ENCODE measurements around the gene ASCL2. TPM values are rescaled to one million over a fixed set of nuclear protein-coding genes. Genes with fewer than 3 reads are reported as not detected.
A peak's percentile ranks its signal among the peaks of the same experiment; 100 is the strongest.

The ASCL2 gene
- total RNA-seq, 1 experiment from 2014 or later, result not detected

DNA sequence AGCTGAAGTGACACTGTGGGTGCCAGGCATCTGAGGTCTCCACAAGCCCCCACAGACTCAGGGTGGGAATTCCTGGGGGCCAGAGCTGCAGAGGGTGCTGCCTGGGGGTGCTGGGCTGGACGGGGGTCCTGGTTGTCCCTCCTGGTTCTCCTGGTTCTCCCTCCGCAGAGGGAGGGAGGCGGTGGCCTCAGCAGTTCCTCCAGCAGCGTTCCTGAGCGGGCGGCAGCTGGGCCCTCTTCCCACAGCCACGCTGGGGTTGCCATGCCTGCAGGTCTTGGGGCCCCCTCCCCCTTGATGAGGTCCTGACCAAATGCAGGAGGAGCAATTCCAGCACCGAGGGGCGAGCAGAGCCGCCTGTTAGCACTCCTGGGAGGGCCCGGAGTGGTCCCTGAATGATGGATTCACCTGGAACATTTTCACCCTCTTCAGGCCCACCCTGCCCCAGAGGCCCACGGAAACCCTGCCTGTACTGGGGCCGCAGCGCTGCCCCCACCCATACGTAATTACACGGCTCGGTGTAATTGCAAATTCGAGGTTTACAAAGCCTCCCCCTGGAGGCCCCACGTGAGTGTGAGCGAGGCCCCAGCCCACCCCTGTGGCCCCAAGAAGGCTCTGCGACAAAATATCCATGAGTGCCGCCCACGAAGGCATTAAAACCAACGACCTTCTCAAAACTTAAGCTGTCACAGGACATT, 30.7 kb upstream of the ASCL2 start:
- DNase-seq (ENCODE audit: low read depth, low spot score), result no peak
- in situ Hi-C loops (cut with HindIII; ENCODE audit: low pct_unique_long_range_greater_than_20kb, low sequenced_read_pairs), result no loop called here

GRCh38 chr11:2300290-2300935, 30.0 kb upstream of the ASCL2 start:
- in situ Hi-C loops (cut with HindIII; ENCODE audit: low pct_unique_long_range_greater_than_20kb, low sequenced_read_pairs), result no loop called here
- DNase-seq (ENCODE audit: low read depth, low spot score), result no peak

GRCh38 chr11:2299773-2300172, 29.4 kb upstream of the ASCL2 start:
- in situ Hi-C loops (cut with HindIII; ENCODE audit: low pct_unique_long_range_greater_than_20kb, low sequenced_read_pairs), result no loop called here
- no peak for DNase-seq (ENCODE audit: low read depth, low spot score)

- in situ Hi-C loops (cut with HindIII; ENCODE audit: low pct_unique_long_range_greater_than_20kb, low sequenced_read_pairs), result no loop called here
- DNase-seq (ENCODE audit: low read depth, low spot score), result peak; percentile 38
Observed at GRCh38 chr11:2298795-2299761, 28.7 kb upstream of the ASCL2 start.

DNA sequence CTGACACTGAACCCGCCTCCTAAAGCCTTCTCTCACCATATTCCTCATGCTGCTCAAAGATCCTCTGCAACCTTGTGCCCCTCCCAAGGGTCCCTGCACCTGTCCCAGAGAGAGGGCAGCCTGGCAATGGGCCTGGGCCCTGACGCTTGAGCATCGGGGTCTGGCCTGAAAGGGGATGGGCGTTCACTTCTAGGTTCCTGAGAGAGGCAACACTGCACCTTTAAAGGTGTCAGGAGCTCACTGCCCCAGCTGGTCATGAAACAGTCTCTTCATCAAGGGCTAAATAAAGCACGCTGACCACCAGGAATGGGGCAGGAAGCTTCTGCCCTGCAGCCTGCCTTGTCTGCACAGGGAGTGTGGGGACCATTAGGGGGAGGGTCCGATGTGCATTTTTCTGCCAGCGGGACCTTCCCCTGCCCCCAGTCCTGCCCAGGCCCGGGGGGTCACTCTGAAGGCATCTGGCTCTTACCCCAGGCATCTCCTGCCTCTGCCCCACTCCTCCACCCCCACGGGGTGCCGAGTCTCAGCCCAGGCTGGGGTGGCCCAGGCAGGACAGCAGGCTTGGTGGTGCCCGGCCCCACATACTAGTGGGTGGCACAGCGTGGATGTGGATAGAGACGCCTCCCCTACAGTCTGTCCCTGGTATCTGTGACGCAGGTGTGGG, 27.9 kb upstream of the ASCL2 start:
- DNase-seq (ENCODE audit: low read depth, low spot score), result no peak
- in situ Hi-C loops (cut with HindIII; ENCODE audit: low pct_unique_long_range_greater_than_20kb, low sequenced_read_pairs), result no loop called here

DNA sequence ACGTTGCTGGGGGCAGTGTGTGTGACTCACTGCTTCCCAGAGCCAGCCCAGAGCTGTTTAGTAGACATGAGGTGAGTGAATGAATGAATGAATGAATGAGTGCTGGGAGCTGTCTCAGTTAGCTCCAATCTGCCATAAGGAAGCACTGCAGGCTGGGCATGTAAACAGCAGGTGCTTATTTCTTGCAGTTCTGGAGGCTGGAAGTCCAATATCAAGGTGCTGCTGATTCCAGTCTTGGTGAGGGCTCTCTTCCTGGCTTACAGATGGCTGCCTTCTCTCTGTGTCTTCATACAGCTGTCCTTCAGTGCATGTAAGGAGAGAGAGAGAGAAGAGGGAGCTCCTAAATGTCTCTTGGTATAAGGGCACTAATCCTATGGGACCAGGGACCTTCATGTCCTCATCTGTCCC, 27.2 kb upstream of the ASCL2 start:
- DNase-seq (ENCODE audit: low read depth, low spot score), result no peak
- in situ Hi-C loops (cut with HindIII; ENCODE audit: low pct_unique_long_range_greater_than_20kb, low sequenced_read_pairs), result no loop called here

- no peak for DNase-seq (ENCODE audit: low read depth, low spot score)
- in situ Hi-C loops (cut with HindIII; ENCODE audit: low pct_unique_long_range_greater_than_20kb, low sequenced_read_pairs), result no loop called here
Observed at GRCh38 chr11:2296913-2297622, 26.7 kb upstream of the ASCL2 start.

DNA sequence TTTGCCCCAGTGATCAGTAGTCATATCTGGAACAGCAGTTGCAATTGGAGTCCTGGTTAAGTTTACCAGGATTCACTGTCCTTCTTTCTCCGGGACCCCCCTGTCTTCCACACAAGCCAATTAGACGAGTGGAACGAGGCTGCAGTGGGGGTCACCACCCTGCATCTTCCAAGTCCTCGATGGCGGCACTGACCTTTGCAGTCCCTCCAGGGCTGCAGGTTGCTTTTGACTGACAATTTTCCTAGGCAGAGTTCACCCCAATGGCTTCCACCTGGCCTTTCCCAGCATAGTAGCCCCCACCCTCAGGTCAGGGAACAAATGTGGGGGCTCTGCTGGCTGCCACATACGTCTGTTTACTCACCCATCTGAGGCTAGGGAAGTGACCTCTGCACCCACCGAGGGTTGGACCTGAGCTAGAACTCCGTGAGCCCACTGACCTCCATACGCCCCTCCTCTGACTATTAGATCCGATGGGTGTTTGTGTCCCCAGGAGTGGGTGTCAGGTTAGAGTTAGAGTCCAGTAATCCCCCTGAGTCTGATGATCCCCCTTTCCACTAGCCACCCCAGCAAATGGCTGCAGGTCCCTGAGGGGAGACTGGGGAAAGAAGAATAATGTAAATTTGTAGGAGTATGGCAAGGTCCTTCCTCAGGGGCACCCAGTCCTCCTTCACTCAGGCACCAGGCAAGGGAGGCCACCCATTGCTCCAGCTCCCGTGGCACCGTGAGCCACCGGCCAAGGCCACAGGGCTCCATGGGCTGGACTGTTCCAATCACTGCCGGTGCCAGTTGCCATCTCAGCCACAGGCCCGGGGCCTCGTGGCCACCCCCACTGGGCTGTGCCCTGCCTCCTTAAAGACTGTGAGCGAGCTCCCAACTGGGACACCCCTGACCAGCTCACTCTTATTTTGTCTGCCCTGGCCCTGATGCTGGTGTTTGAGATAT, 25.9 kb upstream of the ASCL2 start:
- in situ Hi-C loops (cut with HindIII; ENCODE audit: low pct_unique_long_range_greater_than_20kb, low sequenced_read_pairs), result no loop called here
- no peak for DNase-seq (ENCODE audit: low read depth, low spot score)

DNA sequence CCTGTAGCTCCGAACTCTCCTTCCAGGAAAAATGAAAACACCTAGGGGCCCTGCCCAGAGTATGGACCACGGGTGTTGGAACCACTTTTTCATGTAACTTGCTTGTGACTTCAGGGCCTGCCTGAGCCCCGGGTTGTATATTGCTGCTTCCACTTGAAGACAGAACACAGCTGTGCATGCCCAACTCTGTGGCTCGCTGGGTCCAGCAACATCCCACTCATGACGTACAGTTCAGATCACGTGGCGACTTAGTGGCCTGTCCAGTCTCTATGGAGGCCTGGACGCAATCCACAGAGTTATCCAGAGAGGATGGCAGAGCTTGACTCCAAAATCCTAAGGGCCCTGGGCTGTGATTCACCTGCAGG, 24.5 kb upstream of the ASCL2 start:
- in situ Hi-C loops (cut with HindIII; ENCODE audit: low pct_unique_long_range_greater_than_20kb, low sequenced_read_pairs), result no loop called here
- DNase-seq (ENCODE audit: low read depth, low spot score), result no peak

DNA sequence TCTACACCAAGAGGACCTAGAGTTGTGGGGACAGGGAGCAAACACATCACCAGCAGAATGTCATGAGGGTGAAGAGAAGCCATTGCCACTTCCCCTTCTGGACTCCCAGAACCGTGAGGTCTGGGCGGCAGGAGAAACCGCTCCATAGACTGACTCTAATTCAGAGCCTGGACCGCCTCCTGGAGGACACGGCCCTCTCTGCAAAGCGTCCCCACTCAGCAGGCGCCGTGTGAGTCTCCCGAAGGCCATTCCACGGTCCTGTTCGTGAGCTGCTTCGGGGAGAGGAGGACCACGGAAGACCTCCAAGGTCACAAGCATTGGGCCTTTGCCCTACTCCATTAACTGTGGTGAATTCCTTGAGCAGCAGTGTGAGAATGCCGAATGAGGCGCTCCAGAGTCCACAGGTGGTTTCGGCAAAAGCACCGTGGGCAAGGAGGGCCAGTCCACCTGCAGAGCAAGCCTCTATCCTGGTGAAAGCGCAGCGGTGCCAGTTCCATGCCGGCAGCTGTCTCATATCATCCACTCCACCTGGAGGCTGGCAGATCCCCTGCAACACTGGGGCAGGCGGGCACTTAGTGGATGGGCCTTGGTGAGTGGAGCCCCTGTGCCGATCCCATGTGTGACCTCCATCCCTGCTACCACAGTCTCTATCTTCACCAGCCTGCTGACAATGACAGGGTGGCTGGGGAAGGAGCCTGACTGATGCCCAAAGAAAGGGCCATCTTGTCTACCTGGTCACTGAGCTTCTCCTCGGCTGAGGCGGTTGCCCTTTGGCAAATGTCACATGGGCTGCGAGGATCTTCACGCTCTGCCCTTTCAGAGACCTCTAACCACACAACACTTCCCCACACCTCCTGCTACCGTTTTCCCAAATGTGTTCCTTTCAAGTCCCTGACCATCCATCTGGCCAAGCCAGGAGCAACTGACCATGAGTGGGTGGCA, 23.9 kb upstream of the ASCL2 start:
- in situ Hi-C loops (cut with HindIII; ENCODE audit: low pct_unique_long_range_greater_than_20kb, low sequenced_read_pairs), result no loop called here
- DNase-seq (ENCODE audit: low read depth, low spot score), result no peak

DNA sequence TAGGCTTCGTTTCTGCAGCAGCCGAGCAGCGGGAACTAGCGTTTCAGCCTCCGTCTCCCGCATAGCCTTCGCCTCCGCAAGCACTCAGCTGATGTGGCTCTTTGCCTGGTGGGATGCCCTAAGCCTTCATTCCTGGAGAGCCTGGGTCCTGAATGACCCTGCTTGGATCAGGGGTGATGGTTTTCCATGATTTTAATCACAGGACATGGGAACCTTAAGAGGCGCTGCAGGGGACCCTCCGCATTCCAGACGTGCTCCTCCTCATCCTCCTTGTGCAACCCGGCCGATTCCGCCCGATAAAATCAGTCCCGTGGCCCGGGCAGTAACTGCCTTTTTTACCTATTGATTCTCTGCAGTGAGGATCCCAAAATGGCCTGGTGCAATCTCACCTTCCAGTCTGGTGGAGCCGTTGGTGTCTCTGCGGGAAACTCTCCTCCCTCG, 23.2 kb upstream of the ASCL2 start:
- DNase-seq (ENCODE audit: low read depth, low spot score), result no peak
- in situ Hi-C loops (cut with HindIII; ENCODE audit: low pct_unique_long_range_greater_than_20kb, low sequenced_read_pairs), result no loop called here

GRCh38 chr11:2290351-2290841, 20.0 kb upstream of the ASCL2 start:
- no peak for DNase-seq (ENCODE audit: low read depth, low spot score)
- in situ Hi-C loops (cut with HindIII; ENCODE audit: low pct_unique_long_range_greater_than_20kb, low sequenced_read_pairs), result no loop called here

GRCh38 chr11:2289859-2290258, 19.5 kb upstream of the ASCL2 start:
- DNase-seq (ENCODE audit: low read depth, low spot score), result no peak

DNA sequence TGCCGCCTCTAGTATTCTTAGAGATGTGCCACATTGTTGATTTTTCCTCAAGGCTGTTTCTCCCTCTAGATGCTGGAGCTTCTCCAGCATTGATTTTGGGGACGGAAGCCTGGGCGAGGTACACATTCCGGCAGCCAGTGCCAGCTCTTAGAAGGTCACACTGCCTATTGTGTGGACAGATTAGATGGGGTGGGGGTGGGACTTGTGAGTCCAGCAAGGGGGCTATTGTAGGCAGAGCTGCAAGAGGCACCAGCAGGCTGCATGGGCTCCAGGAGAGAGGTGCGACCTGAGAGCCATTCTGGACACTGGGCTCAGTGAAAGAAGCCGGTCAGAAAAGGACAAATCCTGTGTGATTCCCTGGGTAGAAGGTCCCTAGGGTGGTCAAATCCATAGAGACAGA, 19.0 kb upstream of the ASCL2 start:
- no peak for DNase-seq (ENCODE audit: low read depth, low spot score)
- in situ Hi-C loops (cut with HindIII; ENCODE audit: low pct_unique_long_range_greater_than_20kb, low sequenced_read_pairs), result no loop called here

More at GRCh38 chr11:2289859-2290258, 19.5 kb upstream of the ASCL2 start:
- in situ Hi-C loops (cut with HindIII; ENCODE audit: low pct_unique_long_range_greater_than_20kb, low sequenced_read_pairs), result no loop called here

GRCh38 chr11:2287091-2287490, 16.7 kb upstream of the ASCL2 start:
- no peak for DNase-seq (ENCODE audit: low read depth, low spot score)

More at GRCh38 chr11:2287091-2287490, 16.7 kb upstream of the ASCL2 start:
- in situ Hi-C loops (cut with HindIII; ENCODE audit: low pct_unique_long_range_greater_than_20kb, low sequenced_read_pairs), result no loop called here

All from SK-MEL-5 (cell line).